Suprapubic skin (tissue), 3 donors: ENCODE measurements around the gene ZNF358.

Experiments
- CTCF ChIP-seq, 2 donors: fragments of 200-600 bp in 1 of 2; fragments of 450-650 bp in 1 of 2; sonication (generic) in 1 of 2; IDR thresholded peaks; one replicate each; pipeline ENCODE4 v1.5.1; 2016 to 2019; ENCODE audit warnings: antibody characterized with exemption in 2 of 2, mild to moderate bottlenecking in 1 of 2, moderate library complexity in 1 of 2
- POLR2A ChIP-seq, 2 donors: fragments of 450-650 bp; IDR thresholded peaks; one replicate each; pipeline ENCODE4 v1.6.1; 2017; ENCODE audit warnings: antibody characterized with exemption in 2 of 2, mild to moderate bottlenecking in 2 of 2, moderate library complexity in 2 of 2

DNA sequence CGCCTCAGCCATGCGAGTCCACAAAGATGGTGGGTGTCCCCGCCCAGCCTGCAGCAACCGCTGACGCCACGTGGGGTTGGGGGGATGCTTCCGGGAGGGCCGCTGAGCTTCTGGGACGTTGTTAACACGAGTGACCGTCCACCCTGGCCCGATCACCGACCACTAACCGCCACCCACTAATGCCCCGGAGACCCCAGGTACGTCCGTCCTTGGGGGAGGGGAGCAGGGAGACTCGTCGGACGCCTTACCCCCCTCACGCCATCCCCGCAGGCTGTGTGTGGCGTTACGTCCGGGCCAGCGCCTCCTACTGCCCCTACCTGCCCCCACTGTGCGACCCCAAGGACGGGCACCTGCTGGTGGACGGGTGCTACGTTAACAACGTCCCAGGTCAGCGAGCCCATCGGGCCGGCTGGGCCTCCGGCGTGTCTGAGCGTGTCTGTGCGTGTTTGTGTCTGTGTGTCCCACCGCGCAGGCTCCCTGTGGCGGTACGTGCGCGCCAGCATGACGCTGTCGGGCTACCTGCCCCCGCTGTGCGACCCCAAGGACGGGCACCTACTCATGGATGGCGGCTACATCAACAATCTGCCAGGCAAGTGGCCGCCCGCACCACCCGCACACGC is 40.9 kb downstream of the ZNF358 start:
- TF ChIP-seq POLR2A (IDR thresholded peaks at IDR 0.05), result no peak
- no peak for TF ChIP-seq CTCF (IDR thresholded peaks at IDR 0.05)
